ENCODE measurements around the gene CLTRN. TPM values are rescaled to one million over a fixed set of nuclear protein-coding genes. Genes with fewer than 3 reads are reported as not detected.

Gene CLTRN
- total RNA-seq, 4 donors from 2014 or later = 0.40 to 1.2 (median 0.74) TPM; not detected in 1

GRCh38 chrX:15680401-15680800 lies 15.8 kb upstream of the CLTRN start:
- H3K4me1 ChIP-seq = peaks cover 2 to 16% (median 11%) of the 10 kb centered on the region in 3 donors
- H3K9me3 ChIP-seq = no peaks in the 10 kb centered on the region
- H3K36me3 ChIP-seq = peaks cover 0 to 3% of the 10 kb centered on the region in 2 donors
- H3K27ac ChIP-seq = no peak overlapping the region
- no peak overlapping the region for H3K4me3 ChIP-seq
- 83 to 93% methylated on average over 1 to 3 of the region's 6 CpGs for WGBS, 2 donors (ENCODE audit: low coverage in 1 of 2)
- TF ChIP-seq EP300 (IDR thresholded peaks at IDR 0.05) = no peak
- no peak for TF ChIP-seq POLR2A (IDR thresholded peaks at IDR 0.05)
- TF ChIP-seq POLR2AphosphoS5 (IDR thresholded peaks at IDR 0.05) = no peak
- TF ChIP-seq CTCF (IDR thresholded peaks at IDR 0.05) = no peak
- H3K27me3 ChIP-seq = no peaks in the 10 kb centered on the region
- ATAC-seq = no peak

- Histone ChIP-seq H3K27me3 (no peaks in the 10 kb centered on the region), H3K4me3 (no peak overlapping the region), H3K9me3 (no peaks in the 10 kb centered on the region), H3K4me1 (peaks cover 2 to 16% (median 13%) of the 10 kb centered on the region in 3 donors), H3K36me3 (peaks cover 0 to 3% of the 10 kb centered on the region in 2 donors), H3K27ac (no peak overlapping the region)
- 85 to 100% methylated on average over 2 to 6 of the region's 6 CpGs for WGBS, 2 donors (ENCODE audit: low coverage in 1 of 2)
- ATAC-seq = no peak
- TF ChIP-seq CTCF (IDR thresholded peaks at IDR 0.05) = no peak
- no peak for TF ChIP-seq EP300 (IDR thresholded peaks at IDR 0.05)
- TF ChIP-seq POLR2A (IDR thresholded peaks at IDR 0.05) = no peak
- TF ChIP-seq POLR2AphosphoS5 (IDR thresholded peaks at IDR 0.05) = no peak
Measured at GRCh38 chrX:15679246-15679645, 14.6 kb upstream of the CLTRN start.

GRCh38 chrX:15678339-15678738 lies 13.7 kb upstream of the CLTRN start:
- 79 to 93% methylated on average over 2 of the region's 2 CpGs for WGBS, 2 donors (ENCODE audit: low coverage in 1 of 2)
- Histone ChIP-seq H3K4me1 (peaks cover 2 to 21% (median 16%) of the 10 kb centered on the region in 3 donors), H3K27me3 (no peaks in the 10 kb centered on the region), H3K9me3 (no peaks in the 10 kb centered on the region), H3K27ac (no peak overlapping the region), H3K4me3 (no peak overlapping the region), H3K36me3 (peaks cover 0 to 3% of the 10 kb centered on the region in 2 donors)
- ATAC-seq = no peak
- TF ChIP-seq CTCF (IDR thresholded peaks at IDR 0.05) (no peak), POLR2A (IDR thresholded peaks at IDR 0.05) (no peak), EP300 (IDR thresholded peaks at IDR 0.05) (no peak), POLR2AphosphoS5 (IDR thresholded peaks at IDR 0.05) (no peak)

- Histone ChIP-seq H3K4me3 (no peak overlapping the region), H3K9me3 (no peaks in the 10 kb centered on the region), H3K36me3 (peaks cover 0 to 3% of the 10 kb centered on the region in 2 donors), H3K27ac (peak overlapping the region in 1 of 4 donors; percentile 98), H3K4me1 (peaks cover 2 to 21% (median 16%) of the 10 kb centered on the region in 3 donors), H3K27me3 (no peaks in the 10 kb centered on the region)
- TF ChIP-seq POLR2A (IDR thresholded peaks at IDR 0.05) (no peak), CTCF (IDR thresholded peaks at IDR 0.05) (no peak), POLR2AphosphoS5 (IDR thresholded peaks at IDR 0.05) (no peak), EP300 (IDR thresholded peaks at IDR 0.05) (no peak)
- no peak for ATAC-seq
- 63 to 100% methylated on average over 1 to 2 of the region's 2 CpGs for WGBS, 2 donors (ENCODE audit: low coverage in 1 of 2)
Measured at GRCh38 chrX:15676886-15677285, 12.3 kb upstream of the CLTRN start.

GRCh38 chrX:15675490-15675921 lies 10.9 kb upstream of the CLTRN start:
- peak; percentile 79 for ATAC-seq
- peaks cover 0 to 3% of the 10 kb centered on the region in 2 donors for H3K36me3 ChIP-seq
- peaks cover 2 to 21% (median 16%) of the 10 kb centered on the region in 3 donors for H3K4me1 ChIP-seq
- peak overlapping the region; percentile 74 to 99 for H3K4me3 ChIP-seq
- H3K9me3 ChIP-seq = no peaks in the 10 kb centered on the region
- no peaks in the 10 kb centered on the region for H3K27me3 ChIP-seq
- 2% methylated on average over 11 of the region's 38 CpGs; no CpG with 5 or more reads in 1 of the 2 donors for WGBS, 2 donors (ENCODE audit: low coverage in 1 of 2)
- H3K27ac ChIP-seq = peak overlapping the region; percentile 94 to 99 (median 98)
- TF ChIP-seq EP300 (IDR thresholded peaks at IDR 0.05) (no peak), CTCF (IDR thresholded peaks at IDR 0.05) (no peak), POLR2A (IDR thresholded peaks at IDR 0.05) (no peak), POLR2AphosphoS5 (IDR thresholded peaks at IDR 0.05) (no peak)
